Activated CD4-positive, alpha-beta T cell treated with anti-CD3 and anti-CD28 coated beads for 48 hours (primary cell): ENCODE data around the gene KCNMA1.

Experiments
- DNase-seq: peaks from one replicate; pipeline ENCODE4 v3.0.0-alpha.2; 2020

The KCNMA1 gene

DNA sequence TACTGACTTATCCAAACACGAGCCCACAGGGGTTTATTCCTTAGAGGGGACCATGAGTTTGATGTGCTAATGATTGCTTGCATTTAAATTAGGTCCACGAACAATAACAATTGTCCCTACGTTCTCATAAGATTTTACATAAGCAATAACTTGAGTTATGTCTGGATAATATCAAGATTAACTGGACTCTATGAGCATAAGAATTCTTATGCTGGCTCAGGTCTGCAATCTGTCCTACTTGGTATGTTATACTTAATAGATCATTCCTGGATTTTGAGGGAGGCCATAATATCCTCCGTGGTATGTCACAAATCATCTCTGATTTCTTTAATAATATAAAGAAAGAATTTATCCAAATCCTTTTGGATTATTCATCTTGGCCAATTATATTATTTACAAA is 552.3 kb downstream of the KCNMA1 start:
- no peak for DNase-seq

DNA sequence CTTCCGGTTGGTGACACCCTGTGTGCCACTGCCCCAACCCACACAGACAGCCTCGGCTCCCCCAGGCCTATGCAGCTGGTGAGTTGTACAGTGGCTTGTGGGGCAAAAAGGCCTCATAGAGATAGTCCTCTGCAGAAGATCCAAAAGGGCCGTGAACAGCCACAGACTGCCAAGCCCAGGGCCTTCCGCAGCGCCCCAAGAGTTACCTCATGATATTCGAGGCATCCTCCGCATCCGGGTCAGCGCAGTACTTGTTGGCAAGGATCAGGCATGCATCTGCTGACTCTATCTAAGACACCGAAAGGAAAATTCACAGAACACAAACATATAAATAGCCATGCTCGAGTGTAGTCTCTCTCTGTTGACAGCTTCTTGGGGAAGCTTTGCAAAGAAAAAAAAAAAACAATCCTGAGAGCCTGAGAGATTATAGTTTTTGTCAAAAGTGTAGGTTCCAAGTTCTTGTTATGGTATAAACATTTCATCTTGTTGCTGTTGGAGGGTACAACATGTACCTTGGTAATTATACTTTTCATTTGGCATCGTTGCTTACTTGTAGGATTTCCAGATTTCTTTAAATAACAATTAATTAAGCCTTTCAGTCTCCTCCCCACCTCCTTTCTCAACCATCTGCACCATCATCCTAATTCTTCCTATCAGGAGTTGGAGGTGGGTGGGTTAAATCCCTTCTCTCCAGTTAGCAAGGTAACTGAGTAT is 553.0 kb downstream of the KCNMA1 start:
- no peak for DNase-seq

DNA sequence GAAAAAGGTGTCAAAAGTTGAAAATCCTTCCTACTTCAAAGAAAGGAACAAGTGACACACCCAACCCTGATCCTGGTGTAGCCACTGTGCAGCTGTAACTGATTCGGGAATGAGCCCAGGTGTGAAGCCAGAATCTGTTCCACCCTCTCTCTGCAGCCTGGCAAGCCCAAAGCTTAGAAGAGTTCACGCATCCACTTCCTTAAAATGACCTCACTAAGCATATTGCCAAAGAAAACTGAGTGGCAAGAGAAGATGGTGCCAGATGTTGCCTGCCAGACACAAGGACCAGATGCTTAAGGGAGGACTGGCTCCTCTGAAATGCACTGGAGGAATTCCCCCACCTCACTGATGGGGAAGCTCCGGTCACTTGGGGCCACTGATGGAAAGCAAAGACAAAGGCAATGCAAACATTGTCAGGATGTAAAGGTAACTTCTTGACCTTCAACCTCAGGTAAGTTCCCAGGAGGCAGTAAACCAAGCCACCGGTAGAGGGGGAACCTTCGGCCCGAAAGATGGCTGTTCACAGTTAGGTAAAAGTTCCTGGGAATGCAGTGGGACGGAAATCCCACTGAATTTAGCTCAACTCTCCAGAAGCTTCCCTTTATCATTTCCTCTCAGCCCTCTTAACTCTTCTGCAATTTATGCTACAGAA is 554.9 kb downstream of the KCNMA1 start:
- DNase-seq: no peak

DNA sequence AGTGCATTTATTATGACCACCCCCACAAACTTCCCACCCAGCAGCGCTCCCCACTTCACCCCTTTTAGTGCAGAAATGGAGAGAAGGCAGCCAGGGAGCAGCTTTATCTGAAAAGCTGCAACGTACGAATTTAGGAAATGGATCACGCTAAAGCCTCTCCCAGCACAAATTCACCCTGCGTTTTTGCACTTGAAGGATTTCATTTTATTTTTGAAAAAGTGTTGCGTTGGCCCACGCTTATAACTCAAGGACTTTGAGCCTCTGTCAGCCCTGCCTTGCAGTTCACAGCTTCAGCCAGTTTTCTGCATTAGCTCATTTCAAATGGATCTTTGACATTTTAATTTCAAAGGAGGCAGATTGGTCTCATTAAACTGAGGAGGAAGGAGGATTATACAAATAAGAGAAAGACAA is 556.1 kb downstream of the KCNMA1 start:
- DNase-seq: no peak

GRCh38 chr10:77080361-77081027 is 557.1 kb downstream of the KCNMA1 start:
- no peak for DNase-seq

DNA sequence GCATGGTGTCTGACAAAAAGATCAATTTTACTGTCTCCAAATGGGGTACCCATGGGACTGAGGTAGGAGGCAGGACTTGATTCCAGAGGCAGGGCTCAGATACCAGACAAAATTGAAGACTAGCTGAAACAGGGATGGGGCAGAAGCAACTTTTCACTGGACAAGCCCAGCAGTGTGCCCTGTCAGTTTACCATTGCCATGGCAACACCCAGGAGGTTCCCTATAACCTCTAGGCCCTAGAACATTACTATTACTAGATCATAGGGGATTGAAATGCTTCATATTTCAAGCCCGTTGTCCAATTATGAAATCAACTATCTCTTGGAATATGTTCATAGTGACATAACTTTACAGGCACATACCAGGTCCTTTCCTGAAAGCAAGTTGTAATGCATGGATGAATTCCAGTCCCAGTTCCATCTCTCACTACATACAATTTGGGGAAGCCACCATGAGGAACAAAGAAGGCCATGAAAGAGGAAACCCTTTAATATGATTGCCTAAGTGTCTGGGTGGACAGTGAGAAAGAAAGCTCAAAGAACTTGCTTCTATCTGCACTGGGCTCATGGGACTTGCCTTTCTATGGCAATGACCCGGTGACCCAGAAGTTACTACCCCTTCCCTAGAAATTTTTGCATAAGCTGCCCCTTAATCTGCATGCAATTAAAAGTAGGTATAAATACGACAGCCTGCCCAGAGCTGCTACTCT is 557.9 kb downstream of the KCNMA1 start:
- no peak for DNase-seq

GRCh38 chr10:77077316-77077945 is 560.2 kb downstream of the KCNMA1 start:
- no peak for DNase-seq

DNA sequence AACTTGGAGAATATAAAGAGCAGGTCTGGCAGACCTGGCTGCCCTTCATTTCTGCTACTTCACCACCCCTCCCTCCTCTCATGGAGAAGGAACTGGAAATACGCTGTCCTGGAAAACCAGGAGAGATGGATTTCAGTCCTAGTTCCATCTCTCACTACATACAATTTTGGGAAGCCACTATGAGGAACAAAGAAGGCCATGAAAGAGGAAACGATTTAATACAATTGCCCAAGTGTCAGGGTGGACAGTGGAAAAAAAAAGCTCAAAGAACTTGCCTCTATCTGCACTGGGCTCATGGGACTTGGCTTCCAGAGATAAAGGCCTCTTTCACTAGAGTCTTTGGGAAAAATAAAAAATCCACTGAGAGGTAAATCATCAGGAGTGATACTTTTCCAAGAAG is 561.7 kb downstream of the KCNMA1 start:
- no peak for DNase-seq

- DNase-seq: no peak
Observed at GRCh38 chr10:77074104-77074624, 563.4 kb downstream of the KCNMA1 start.

GRCh38 chr10:77073663-77073960 is 564.0 kb downstream of the KCNMA1 start:
- DNase-seq: no peak

DNA sequence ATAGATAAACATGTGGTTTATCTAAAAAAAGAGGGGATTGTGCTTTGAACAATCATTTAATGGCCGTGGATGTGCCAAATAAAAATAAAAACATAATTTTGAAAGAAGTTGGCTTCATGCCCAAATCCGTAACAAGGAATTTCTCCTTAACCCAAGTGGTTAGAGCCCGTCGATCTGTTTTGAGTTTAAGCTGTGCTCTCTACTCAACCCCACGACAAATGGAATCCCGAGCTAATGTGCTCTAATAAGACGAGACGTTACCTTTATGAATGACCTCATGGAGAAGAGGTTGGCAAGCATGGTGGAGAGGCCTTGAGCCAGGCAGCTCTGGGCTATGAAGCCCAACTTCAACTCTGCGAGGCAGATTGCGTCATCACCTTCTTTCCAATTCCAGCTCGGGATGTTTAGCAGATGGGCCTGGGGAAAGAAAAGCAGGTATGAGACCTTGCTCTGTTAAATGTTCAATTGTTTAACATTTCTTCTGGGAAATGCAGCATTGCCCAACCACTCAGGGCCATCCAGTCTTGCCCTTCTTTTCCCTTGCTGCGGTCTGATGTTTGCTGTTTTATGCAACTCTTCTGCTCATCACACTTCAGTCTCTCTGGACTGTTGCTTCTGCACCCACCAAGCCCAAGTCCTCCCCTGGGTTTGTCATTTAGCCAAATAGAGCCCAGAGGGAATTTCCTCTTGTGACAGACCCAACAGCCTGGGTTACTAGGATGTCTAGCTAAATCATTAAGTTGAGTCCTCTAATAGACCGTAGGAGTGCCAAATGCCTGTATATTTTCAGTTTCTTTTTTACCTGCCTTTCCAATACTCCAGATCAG is 564.6 kb downstream of the KCNMA1 start:
- no peak for DNase-seq

GRCh38 chr10:77072361-77072835 is 565.2 kb downstream of the KCNMA1 start:
- no peak for DNase-seq

GRCh38 chr10:77071956-77072355 is 565.7 kb downstream of the KCNMA1 start:
- DNase-seq: no peak

DNA sequence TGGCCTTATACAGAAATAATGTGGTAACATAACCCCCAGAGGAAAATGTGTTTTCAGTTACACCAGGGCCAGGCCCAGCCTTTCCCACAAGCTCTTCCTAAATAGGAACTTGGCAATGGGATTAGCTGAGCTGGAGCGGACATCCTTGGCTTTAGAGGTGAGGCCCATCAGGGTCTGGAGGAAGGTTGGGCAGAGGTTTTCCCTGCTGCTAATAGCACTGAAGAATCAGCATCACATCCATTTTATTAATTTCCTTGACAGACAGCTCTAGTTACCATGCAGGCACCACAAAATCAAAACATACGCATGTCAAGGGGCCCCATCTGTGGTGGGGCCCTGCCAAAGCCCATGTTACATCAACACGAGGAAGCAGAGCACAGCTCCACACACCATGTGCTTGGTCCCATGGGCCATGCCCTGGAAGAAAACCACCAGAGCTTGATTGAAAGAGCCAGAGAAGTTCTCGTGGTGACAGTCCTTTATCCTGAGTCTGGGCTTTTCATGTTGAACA is 566.6 kb downstream of the KCNMA1 start:
- no peak for DNase-seq

- DNase-seq: no peak
Observed at GRCh38 chr10:77070346-77070745, 567.3 kb downstream of the KCNMA1 start.

- no peak for DNase-seq
Observed at GRCh38 chr10:77068969-77069368, 568.6 kb downstream of the KCNMA1 start.

- no peak for DNase-seq
Observed at GRCh38 chr10:77068272-77068671, 569.3 kb downstream of the KCNMA1 start.

- no peak for DNase-seq
Observed at GRCh38 chr10:77062381-77062780, 575.2 kb downstream of the KCNMA1 start.

DNA sequence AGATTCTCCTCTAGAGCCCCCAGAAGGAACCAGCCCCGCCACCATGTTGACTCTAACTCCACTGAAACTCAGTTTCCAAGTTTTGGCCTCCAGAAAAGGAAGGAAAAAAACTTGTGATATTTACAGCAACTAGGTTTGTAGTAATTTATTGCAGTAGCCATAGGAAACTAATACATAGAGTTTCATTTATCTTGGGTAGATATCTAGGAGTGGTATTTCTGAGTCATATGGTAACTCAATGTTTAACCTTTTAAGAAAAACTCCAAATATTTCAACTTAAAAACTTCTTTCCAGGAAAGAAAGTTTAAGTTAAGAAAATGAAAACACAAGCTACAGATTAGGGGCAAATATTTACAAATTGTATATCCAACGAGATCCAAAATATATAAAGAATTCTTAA is 576.7 kb downstream of the KCNMA1 start:
- no peak for DNase-seq

GRCh38 chr10:77056650-77057049 is 581.0 kb downstream of the KCNMA1 start:
- DNase-seq: no peak

- no peak for DNase-seq
Observed at GRCh38 chr10:77052593-77052992, 585.0 kb downstream of the KCNMA1 start.

DNA sequence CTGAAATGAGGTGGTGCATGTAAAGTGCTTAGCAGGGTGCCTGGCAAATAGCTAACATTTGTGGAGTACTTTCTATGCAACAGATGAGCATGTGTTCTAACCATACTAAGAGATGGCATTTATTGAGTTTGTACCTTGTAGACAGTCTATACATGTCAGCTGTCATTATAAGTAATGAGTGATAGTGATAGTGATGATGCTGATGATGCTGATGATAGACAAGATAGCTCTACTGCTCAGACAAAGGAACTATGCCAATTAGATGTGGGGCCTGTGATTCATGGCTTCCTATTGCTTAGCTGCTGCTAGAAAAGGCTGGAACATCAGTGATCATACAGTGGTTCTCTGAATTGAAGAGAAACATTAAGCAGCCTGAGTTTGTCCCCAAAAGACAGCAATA is 585.8 kb downstream of the KCNMA1 start:
- DNase-seq: no peak
